GM21737 (cell line): ENCODE measurements around the gene CHRM5.
"Not testable (repeated sequence)": the region's sequence is repeated elsewhere in the genome, so short reads cannot be mapped to it uniquely, and the experiment has no call there.

Experiments
- ATAC-seq: cut with Tn5 transposase; IDR thresholded peaks from one replicate; pipeline ENCODE4 v1.9.1; 2021; ENCODE audit warnings: mild to moderate bottlenecking, moderate library complexity; ENCODE audit not compliant: unreplicated experiment

CHRM5 gene

DNA sequence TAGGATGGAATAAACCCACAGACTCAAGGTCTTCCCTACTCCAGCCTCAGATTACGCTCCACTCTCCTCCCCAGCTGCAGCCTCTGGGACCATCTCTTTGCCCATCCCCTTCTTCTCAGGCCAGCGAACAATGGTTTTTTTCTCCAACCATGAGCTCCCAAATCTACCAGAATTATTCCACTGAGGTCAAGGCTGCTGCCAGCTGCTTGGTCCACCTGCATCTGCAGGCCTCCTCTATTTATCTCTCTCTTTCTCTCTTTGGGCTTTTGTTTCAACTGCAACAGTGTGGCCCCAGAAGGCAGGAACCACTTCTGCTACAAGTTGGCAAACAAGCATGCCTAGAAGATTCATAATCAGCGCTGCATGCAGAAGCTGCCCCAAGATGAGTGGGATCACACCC, 19.1 kb downstream of the CHRM5 start:
- no peak for ATAC-seq

- ATAC-seq, result no peak
These were observed 20.1 kb downstream of the CHRM5 start for GRCh38 chr15:33988384-33988783.

GRCh38 chr15:33994005-33994615, 25.8 kb downstream of the CHRM5 start:
- no peak for ATAC-seq

- not testable (repeated sequence) for ATAC-seq
These were observed 27.4 kb downstream of the CHRM5 start for GRCh38 chr15:33995666-33996065.

- ATAC-seq, result no peak
These were observed 33.2 kb downstream of the CHRM5 start for GRCh38 chr15:34001536-34001935.

GRCh38 chr15:34006381-34006780, 38.1 kb downstream of the CHRM5 start:
- no peak for ATAC-seq

- ATAC-seq, result no peak
These were observed 41.4 kb downstream of the CHRM5 start for GRCh38 chr15:34009656-34010055.

GRCh38 chr15:34010921-34011320, 42.6 kb downstream of the CHRM5 start:
- no peak for ATAC-seq

GRCh38 chr15:34011481-34011880, 43.2 kb downstream of the CHRM5 start:
- ATAC-seq, result no peak

DNA sequence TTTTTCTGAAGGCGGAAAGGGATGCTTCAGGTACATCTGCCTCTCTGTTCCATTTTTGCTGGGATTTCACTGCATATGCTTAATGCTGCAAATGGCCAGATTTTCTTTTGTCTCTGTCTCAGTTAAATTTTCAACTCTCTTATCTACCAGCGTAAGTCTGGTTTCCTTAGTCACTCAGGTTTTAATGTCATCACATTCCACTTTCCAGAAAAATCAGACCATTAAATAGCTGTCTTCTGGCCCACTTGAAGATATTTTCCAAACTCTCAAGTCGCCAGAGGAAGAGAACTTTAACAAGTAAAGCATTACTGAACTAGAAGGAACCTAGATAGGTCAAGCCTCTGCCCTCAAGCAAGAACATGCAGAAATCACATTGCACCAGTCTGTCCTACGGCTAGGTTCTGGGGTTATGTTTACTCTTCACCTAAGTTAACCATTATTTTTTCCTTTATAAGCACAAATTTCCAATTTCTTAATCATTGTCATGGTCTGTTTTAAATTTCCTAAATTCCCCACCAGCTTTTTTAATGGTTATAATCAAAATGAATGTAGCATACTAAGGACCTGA, 44.2 kb downstream of the CHRM5 start:
- no peak for ATAC-seq

GRCh38 chr15:34013746-34014145, 45.4 kb downstream of the CHRM5 start:
- no peak for ATAC-seq

GRCh38 chr15:34014556-34014955, 46.3 kb downstream of the CHRM5 start:
- ATAC-seq, result no peak

GRCh38 chr15:34018021-34018645, 49.8 kb downstream of the CHRM5 start:
- ATAC-seq, result no peak

- ATAC-seq, result not testable (repeated sequence)
These were observed 50.4 kb downstream of the CHRM5 start for GRCh38 chr15:34018738-34019137.

- ATAC-seq, result no peak
These were observed 51.2 kb downstream of the CHRM5 start for GRCh38 chr15:34019369-34019990.

DNA sequence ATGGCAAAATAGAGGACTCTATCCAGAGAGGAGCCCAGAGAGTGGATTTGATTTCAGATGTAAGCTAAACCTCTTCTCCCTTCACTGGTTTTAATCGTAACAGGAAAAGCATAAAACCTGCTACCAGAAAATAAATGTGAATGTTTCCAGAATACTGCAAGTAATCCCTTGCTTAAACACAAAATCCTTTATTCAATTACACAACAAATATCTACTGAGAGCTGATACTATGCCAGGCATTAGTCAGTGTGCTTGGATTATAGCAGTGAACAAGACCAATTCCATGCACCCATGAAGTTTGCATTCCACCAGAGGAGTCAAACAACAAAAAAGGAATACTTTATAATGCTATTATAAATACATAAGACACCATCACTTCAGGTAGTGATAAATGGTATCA, 55.6 kb downstream of the CHRM5 start:
- no peak for ATAC-seq

DNA sequence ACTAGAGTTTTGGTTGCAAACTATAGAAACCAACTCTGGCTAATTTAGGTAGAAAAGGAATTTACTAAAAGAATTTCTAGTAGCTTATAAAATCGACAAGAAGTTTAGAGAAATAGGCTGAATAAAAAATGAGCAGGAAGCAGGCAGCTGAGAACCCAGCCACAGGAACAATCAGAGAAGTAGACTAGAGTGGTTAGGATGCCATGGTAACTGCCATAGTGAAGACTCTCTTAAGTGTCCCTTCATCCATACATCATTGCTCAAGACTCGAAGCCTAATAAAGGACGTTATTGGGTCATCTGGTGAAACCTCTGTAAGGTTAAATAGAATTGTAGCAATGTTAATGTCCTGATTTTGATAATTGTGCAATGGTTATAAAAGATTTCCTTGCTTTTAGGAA, 57.0 kb downstream of the CHRM5 start:
- ATAC-seq, result no peak

DNA sequence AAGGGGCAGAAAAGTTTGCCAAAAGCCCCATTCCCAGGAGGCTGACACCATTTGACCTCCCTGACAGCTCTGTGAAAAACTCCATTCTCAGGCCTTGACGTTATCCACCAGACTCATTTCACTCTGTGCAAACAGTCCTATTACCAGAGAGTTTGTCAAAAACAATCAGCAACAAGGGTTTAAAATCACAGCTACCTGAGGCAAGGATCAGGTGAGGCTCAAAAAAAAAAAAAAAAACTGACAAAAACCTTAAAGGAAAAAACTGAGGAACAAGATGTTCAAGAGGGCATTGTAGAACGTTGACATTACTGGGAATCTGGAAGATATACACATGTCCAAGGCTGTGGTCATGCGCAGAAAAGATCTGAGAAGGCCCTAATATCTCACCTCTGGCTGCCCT, 59.3 kb downstream of the CHRM5 start:
- no peak for ATAC-seq

GRCh38 chr15:34031987-34032760, 63.9 kb downstream of the CHRM5 start:
- no peak for ATAC-seq

GRCh38 chr15:34038023-34038870, 70.0 kb downstream of the CHRM5 start:
- peak; percentile 68 for ATAC-seq
